ENCODE data around the gene NQO1. TPM values are rescaled to one million over a fixed set of nuclear protein-coding genes. Genes with fewer than 3 reads are reported as not detected.

Gene NQO1
- total and polyA plus RNA-seq, 3 donors from 2014 or later: 6.6 to 13.5 (median 10.1) TPM

GRCh38 chr16:69754469-69755310 is 28.3 kb upstream of the NQO1 start, which contains the start of gene NOB1:
TSS of gene NOB1 (minus strand) at chr16:69754926. CDS start at chr16:69754910, 16 bp downstream.
- Histone ChIP-seq H3K27ac (peak within 1 kb of the TSS; percentile 44 to 62), H3K4me1 (peaks cover 14% of the 10 kb centered on the region), H3K4me3 (peak within 1 kb of the TSS; percentile 74 to 97), H3K27me3 (no peaks in the 10 kb centered on the region), H3K9me3 (no peaks in the 10 kb centered on the region), H3K36me3 (ENCODE audit: low read depth, missing control alignments) (no peaks in the 10 kb centered on the region)
- peak; percentile 97 for DNase-seq
- intact Hi-C loops (cut with DNase I; ENCODE audit: low total_unique reads): loop anchor here (10.0 kb wide), 1 partner anchor 360 kb away; no protein-coding TSS in a partner anchor
- peak; percentile 93 to 100 (median 99) for TF ChIP-seq CTCF (IDR thresholded peaks at IDR 0.05)
- TF ChIP-seq POLR2A (IDR thresholded peaks at IDR 0.05): no peak
- WGBS, 2 donors: 1 to 2% methylated on average over 11 to 37 of the region's 58 CpGs

- 3 to 4% methylated on average over 4 of the region's 4 CpGs for WGBS, 2 donors
- Histone ChIP-seq H3K27ac (peak overlapping the region; percentile 44 to 62), H3K4me1 (peaks cover 14% of the 10 kb centered on the region), H3K36me3 (ENCODE audit: low read depth, missing control alignments) (no peaks in the 10 kb centered on the region), H3K9me3 (no peaks in the 10 kb centered on the region), H3K27me3 (no peaks in the 10 kb centered on the region), H3K4me3 (peak overlapping the region; percentile 74 to 97)
- no peak for TF ChIP-seq CTCF (IDR thresholded peaks at IDR 0.05)
- no peak for TF ChIP-seq POLR2A (IDR thresholded peaks at IDR 0.05)
- no peak for DNase-seq
- intact Hi-C loops (cut with DNase I; ENCODE audit: low total_unique reads): loop anchor here (10.0 kb wide), 1 partner anchor 359 kb away; no protein-coding TSS in a partner anchor
Measured at GRCh38 chr16:69754143-69754468, 27.7 kb upstream of the NQO1 start.

- TF ChIP-seq CTCF (IDR thresholded peaks at IDR 0.05) (no peak), POLR2A (IDR thresholded peaks at IDR 0.05) (no peak)
- H3K27me3 ChIP-seq: no peaks in the 10 kb centered on the region
- peaks cover 21% of the 10 kb centered on the region for H3K4me1 ChIP-seq
- no peak overlapping the region for H3K4me3 ChIP-seq
- intact Hi-C loops (cut with DNase I; ENCODE audit: low total_unique reads): no loop called here
- H3K36me3 ChIP-seq (ENCODE audit: low read depth, missing control alignments): no peaks in the 10 kb centered on the region
- no peaks in the 10 kb centered on the region for H3K9me3 ChIP-seq
- DNase-seq: no peak
- 88 to 90% methylated on average over 20 of the region's 20 CpGs for WGBS, 2 donors
- no peak overlapping the region for H3K27ac ChIP-seq
Measured at GRCh38 chr16:69748694-69749345, 22.5 kb upstream of the NQO1 start.

- 71 to 76% methylated on average over 8 of the region's 8 CpGs for WGBS, 2 donors
- Histone ChIP-seq H3K27ac (peak overlapping the region in 1 of 2 donors; percentile 11), H3K27me3 (no peaks in the 10 kb centered on the region), H3K36me3 (ENCODE audit: low read depth, missing control alignments) (no peaks in the 10 kb centered on the region), H3K4me3 (no peak overlapping the region), H3K9me3 (no peaks in the 10 kb centered on the region), H3K4me1 (peaks cover 11% of the 10 kb centered on the region)
- no peak for DNase-seq
- no peak for TF ChIP-seq POLR2A (IDR thresholded peaks at IDR 0.05)
- no peak for TF ChIP-seq CTCF (IDR thresholded peaks at IDR 0.05)
- intact Hi-C loops (cut with DNase I; ENCODE audit: low total_unique reads): no loop called here
Measured at GRCh38 chr16:69747115-69747514, 20.8 kb upstream of the NQO1 start.

All from testis (tissue), 3 donors.